GM23248 (cell line): ENCODE data around the gene ETV1.

Experiments
- EZH2 ChIP-seq: fragments of 200-600 bp; sonication (generic); IDR thresholded peaks from 2 replicates; pipeline ENCODE4 v1.6.1; 2018; ENCODE audit warnings: antibody characterized with exemption, mild to moderate bottlenecking; ENCODE audit not compliant: insufficient read depth, poor library complexity, severe bottlenecking
- EZH2phosphoT487 ChIP-seq: fragments of 200-600 bp; sonication (generic); IDR thresholded peaks from 2 replicates; pipeline ENCODE4 v1.6.1; 2018; ENCODE audit warnings: antibody characterized with exemption, moderate library complexity, mild to moderate bottlenecking, low read depth; ENCODE audit not compliant: insufficient read depth

GRCh38 chr7:13894954-13895353 is 94.5 kb downstream of the ETV1 start:
- no peak for TF ChIP-seq EZH2phosphoT487
- TF ChIP-seq EZH2, result no peak
